Coronary artery (tissue), 2 donors: Measurements from ENCODE around the gene TMEM17.

ENCODE experiments used
- DNase-seq: peaks from one replicate; pipeline ENCODE4 v3.0.0-alpha.2; 2017; ENCODE audit warnings: low spot score
- H3K27ac ChIP-seq, 2 donors: fragments of 200-600 bp; sonication (generic); one replicate each; pipeline ENCODE4 v1.5.1; 2016 to 2019
- H3K4me3 ChIP-seq: fragments of 200-600 bp; sonication (generic); 2 replicates; pipeline ENCODE4 v1.5.1; 2016; ENCODE audit warnings: mild to moderate bottlenecking, moderate library complexity
- TF ChIP-seq, protein P1 (sequence below): fragments of 200-600 bp; sonication (generic); IDR thresholded peaks from one replicate; pipeline ENCODE4 v1.5.1; 2019; ENCODE audit warnings: antibody characterized with exemption

Gene TMEM17

DNA sequence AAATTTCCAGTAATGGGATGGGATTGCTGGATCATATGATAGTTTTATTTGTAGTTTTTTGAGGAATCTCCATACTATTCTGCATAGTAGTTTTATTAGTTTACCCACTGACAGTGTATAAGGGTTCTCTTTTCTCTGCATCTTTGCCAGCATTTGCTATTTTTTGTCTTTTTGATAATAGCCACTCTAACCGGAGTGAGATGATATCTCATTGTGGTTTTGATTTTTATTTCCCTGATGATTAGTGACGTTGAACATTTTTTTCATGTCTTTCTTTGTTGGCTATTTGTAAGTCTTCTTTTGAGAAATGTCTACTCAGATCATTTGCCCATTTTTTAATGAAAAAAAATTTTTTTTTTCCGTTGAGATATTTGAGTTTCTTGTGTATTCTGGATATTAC is 26.1 kb downstream of the TMEM17 start:
- TF ChIP-seq, protein P1, sequence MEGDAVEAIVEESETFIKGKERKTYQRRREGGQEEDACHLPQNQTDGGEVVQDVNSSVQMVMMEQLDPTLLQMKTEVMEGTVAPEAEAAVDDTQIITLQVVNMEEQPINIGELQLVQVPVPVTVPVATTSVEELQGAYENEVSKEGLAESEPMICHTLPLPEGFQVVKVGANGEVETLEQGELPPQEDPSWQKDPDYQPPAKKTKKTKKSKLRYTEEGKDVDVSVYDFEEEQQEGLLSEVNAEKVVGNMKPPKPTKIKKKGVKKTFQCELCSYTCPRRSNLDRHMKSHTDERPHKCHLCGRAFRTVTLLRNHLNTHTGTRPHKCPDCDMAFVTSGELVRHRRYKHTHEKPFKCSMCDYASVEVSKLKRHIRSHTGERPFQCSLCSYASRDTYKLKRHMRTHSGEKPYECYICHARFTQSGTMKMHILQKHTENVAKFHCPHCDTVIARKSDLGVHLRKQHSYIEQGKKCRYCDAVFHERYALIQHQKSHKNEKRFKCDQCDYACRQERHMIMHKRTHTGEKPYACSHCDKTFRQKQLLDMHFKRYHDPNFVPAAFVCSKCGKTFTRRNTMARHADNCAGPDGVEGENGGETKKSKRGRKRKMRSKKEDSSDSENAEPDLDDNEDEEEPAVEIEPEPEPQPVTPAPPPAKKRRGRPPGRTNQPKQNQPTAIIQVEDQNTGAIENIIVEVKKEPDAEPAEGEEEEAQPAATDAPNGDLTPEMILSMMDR: no peak
- Histone ChIP-seq H3K27ac (no peak overlapping the region), H3K4me3 (no peak overlapping the region)
- DNase-seq: no peak

DNA sequence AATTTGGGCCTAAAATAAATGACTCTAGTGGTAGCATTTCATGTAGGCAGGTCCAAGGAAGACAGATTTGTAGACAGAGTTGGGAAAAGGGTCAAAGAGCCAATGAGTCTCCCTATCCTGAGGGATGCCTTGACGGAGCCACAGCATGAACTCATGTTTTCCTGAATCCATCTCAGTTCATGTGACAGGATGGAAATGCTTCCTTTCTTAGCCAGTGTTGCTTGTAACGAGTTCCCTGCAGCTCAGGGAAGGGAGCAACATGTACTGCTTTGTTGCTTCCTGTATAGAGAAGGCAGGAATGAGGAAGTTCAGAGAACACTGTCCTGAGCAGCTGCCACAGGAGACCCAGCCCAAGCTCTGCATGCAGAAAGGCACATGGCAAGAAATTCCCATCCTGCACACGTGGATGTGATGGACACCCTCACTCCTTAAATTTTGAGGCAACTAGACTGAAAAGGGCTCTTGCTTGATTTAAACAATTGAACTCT is 27.9 kb downstream of the TMEM17 start:
- H3K27ac ChIP-seq: peak overlapping the region in 1 of 2 donors; percentile 72
- TF ChIP-seq, protein P1: no peak
- no peak overlapping the region for H3K4me3 ChIP-seq
- no peak for DNase-seq

DNA sequence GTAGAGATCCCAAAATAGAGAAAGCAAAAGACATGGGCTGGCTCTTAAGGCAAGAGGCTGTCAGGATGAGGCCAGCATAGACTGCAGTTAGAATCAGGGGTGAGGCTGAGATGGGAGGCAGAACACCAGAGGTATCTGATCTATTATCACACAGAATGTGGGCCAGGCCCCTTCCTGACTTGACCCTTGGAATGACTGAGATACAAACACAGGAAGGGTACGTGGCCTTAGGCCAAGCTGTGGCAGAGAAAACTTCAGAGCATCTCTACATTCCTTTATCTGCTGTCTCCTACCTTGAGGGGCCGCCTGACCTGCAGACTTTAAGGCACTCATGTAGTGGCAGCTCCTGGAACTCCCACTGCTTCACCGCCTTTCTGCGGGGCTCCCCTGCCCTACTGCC is 28.4 kb downstream of the TMEM17 start:
- H3K27ac ChIP-seq: peak overlapping the region in 1 of 2 donors; percentile 72
- H3K4me3 ChIP-seq: no peak overlapping the region
- no peak for DNase-seq
- TF ChIP-seq, protein P1: no peak

DNA sequence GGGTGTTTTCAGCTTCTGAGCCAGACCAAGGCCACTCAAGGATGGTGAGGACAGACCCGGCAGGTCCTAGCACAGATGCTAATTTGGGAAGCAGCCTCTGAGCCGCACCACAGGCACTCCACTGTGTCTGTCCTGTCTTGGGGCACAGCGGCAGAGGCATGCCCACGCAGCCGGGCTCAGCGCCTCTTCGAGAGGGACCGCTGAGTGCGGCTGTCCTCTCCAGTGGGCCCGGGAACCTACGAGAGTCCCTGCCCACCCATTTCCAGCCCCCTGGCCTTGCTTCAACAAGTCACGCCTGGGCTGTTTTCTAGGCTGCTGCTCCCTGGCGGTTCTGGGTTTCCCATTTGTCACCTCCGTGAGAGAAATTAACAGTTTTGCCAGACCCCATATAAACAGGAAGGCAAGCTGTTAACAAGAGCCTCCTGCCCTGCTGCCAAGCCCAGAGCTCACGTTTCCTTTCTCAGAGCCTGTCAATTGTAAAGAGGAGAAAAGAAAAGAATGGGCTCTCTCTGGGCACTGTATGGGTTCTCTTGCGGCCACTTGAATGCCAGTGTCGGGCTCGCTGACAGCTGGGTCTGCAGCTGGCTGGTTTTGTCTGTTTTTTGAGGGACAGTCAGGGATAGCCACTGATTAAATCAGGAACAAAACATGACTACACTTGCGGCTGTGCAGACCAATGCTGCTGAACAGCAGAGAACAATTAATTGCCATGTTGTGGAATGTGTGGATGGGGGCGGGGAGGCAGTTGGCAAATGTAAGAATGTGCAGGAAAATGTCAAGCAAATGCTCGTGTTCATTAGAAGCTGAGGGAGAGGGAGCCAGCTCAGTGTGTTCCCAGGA is 30.6 kb downstream of the TMEM17 start:
- H3K4me3 ChIP-seq: peak overlapping the region; percentile 56
- no peak for DNase-seq
- TF ChIP-seq, protein P1: no peak
- H3K27ac ChIP-seq: peak overlapping the region; percentile 23 to 72

DNA sequence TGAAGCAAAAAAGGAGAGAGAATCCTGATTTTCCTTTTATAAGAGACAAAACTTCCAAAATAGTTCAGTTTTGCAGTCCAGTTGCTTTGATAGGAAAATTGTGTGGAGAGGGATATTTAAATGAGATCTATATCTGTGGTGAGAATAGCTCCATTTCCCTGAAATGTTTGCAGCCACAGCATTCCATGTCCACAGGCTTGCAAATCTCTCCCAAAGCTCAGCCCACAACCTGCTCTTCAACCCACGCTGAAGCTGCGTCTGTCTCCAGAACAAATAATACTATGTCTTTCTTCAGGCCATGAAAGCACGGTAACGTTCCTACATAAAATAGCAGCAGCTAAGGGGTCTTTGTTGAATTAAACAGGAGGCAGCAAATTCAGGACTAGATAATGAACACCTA is 31.8 kb downstream of the TMEM17 start:
- H3K27ac ChIP-seq: peak overlapping the region in 1 of 2 donors; percentile 72

DNA sequence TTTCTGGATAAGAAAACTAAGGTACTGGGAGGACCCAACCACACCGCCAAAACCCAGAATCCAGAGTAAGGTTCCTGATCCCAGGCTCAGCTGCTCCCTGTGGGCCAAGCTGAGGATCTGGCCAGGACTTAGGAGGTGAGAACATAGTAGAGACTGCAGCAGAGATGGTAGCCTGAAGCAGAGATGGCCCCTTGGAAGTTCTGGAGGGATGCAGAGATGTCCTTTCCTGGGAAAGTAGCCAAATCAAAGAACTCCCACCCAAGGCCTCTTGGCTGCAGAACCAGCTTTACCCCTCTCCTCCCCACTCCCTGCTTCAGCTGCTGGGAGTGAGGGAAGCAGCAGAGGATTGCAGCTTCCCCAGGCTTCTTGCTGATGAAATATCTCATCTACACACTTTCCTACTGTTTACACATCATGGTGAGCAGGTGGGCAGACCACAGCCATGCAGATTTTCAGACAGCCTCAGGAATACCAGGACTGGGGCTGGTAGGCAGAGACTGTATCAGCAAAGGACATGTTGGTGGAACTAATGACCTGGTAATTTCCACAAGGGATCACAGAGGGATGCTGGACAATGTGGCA is 32.7 kb downstream of the TMEM17 start:
- H3K4me3 ChIP-seq: no peak overlapping the region
- DNase-seq: no peak
- peak overlapping the region in 1 of 2 donors; percentile 11 for H3K27ac ChIP-seq
- TF ChIP-seq, protein P1: no peak

More for the DNA sequence above, 31.8 kb downstream of the TMEM17 start:
- no peak overlapping the region for H3K4me3 ChIP-seq
- TF ChIP-seq, protein P1: no peak
- DNase-seq: no peak

DNA sequence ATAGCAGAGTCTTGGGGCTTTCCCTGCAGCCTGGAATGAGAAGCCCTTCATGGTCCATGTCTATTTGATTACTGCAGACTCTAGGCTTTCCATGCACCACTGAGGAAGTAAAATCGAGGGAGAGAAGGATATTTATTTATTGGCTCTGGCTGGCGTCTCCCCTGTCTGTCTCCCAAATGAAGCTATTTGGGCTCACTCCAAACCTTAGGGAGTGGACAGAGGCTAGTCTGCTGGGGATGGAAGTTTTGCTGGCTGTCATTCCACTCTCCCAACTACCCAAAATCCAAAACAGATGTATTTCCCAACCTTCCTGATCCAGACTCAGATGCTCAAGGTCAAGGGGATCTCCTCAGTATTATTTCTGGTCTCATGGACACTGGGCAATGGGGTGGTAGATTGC is 33.7 kb downstream of the TMEM17 start:
- H3K27ac ChIP-seq: peak overlapping the region in 1 of 2 donors; percentile 57
- TF ChIP-seq, protein P1: no peak
- DNase-seq: no peak
- H3K4me3 ChIP-seq: no peak overlapping the region
